Activated CD8-positive, alpha-beta memory T cell treated with anti-CD3 and anti-CD28 coated beads for 36 hours (primary cell): Measurements from ENCODE around the gene FRMD4A. TPM values are rescaled to one million over a fixed set of nuclear protein-coding genes. Genes with fewer than 3 reads are reported as not detected.

Experiments used
- CTCF ChIA-PET: fragments of 350-600 bp; sonication (Branson Sonifier 250); formaldehyde crosslinking; loops from one replicate; lab custom pipeline; 2021; ENCODE audit warnings: antibody characterized with exemption; lab: Charles Lee
- POLR2A ChIA-PET: fragments of 350-600 bp; sonication (Branson Sonifier 250); formaldehyde crosslinking; loops from one replicate; lab custom pipeline; 2021; ENCODE audit warnings: antibody characterized with exemption; lab: Charles Lee
- total RNA-seq, 2 experiments: library from RNA; stranded (reverse); gene quantifications; one replicate each; pipeline ENCODE4 v1.2.3, GENCODE V29; 2021

FRMD4A gene
- total RNA-seq, 2 experiments from 2014 or later = 4.7 to 5.2 TPM

GRCh38 chr10:13683017-13683416 is 647.7 kb downstream of the FRMD4A start:
- ChIA-PET POLR2A (no interaction called here), CTCF (no interaction called here)

- POLR2A ChIA-PET = no interaction called here
- CTCF ChIA-PET = no interaction called here
These were observed 648.8 kb downstream of the FRMD4A start for GRCh38 chr10:13681960-13682359.

- ChIA-PET POLR2A (no interaction called here), CTCF (no interaction called here)
These were observed 649.2 kb downstream of the FRMD4A start for GRCh38 chr10:13681528-13681927.

- ChIA-PET POLR2A (no interaction called here), CTCF (no interaction called here)
These were observed 649.6 kb downstream of the FRMD4A start for GRCh38 chr10:13681095-13681494.

- ChIA-PET POLR2A (no interaction called here), CTCF (interaction anchor here (0.6 kb wide), 1 partner anchor 21 kb away, joined by 3 read pairs; no protein-coding TSS in a partner anchor)
These were observed 652.5 kb downstream of the FRMD4A start for GRCh38 chr10:13678101-13678843.

- ChIA-PET CTCF (no interaction called here), POLR2A (no interaction called here)
These were observed 655.8 kb downstream of the FRMD4A start for GRCh38 chr10:13674645-13675588.

- CTCF ChIA-PET = no interaction called here
- POLR2A ChIA-PET = no interaction called here
These were observed 657.6 kb downstream of the FRMD4A start for GRCh38 chr10:13673156-13673555.

GRCh38 chr10:13672548-13672947 is 658.2 kb downstream of the FRMD4A start:
- ChIA-PET POLR2A (no interaction called here), CTCF (no interaction called here)

GRCh38 chr10:13671904-13672303 is 658.8 kb downstream of the FRMD4A start:
- POLR2A ChIA-PET = no interaction called here
- CTCF ChIA-PET = no interaction called here

GRCh38 chr10:13670311-13670710 is 660.4 kb downstream of the FRMD4A start:
- POLR2A ChIA-PET = no interaction called here
- CTCF ChIA-PET = no interaction called here

GRCh38 chr10:13669901-13670300 is 660.8 kb downstream of the FRMD4A start:
- POLR2A ChIA-PET = no interaction called here
- CTCF ChIA-PET = no interaction called here

GRCh38 chr10:13669182-13669855 is 661.4 kb downstream of the FRMD4A start:
- CTCF ChIA-PET = no interaction called here
- POLR2A ChIA-PET = no interaction called here

- ChIA-PET POLR2A (no interaction called here), CTCF (no interaction called here)
These were observed 662.6 kb downstream of the FRMD4A start for GRCh38 chr10:13668126-13668525.

GRCh38 chr10:13665516-13666262 is 665.0 kb downstream of the FRMD4A start:
- POLR2A ChIA-PET = no interaction called here
- CTCF ChIA-PET = no interaction called here

- ChIA-PET CTCF (no interaction called here), POLR2A (no interaction called here)
These were observed 669.5 kb downstream of the FRMD4A start for GRCh38 chr10:13661256-13661655.

GRCh38 chr10:13660551-13660920 is 670.2 kb downstream of the FRMD4A start:
- POLR2A ChIA-PET = no interaction called here

GRCh38 chr10:13659887-13660550 is 670.7 kb downstream of the FRMD4A start:
- ChIA-PET POLR2A (interaction anchor here (1.3 kb wide), 1 partner anchor 525 kb away, joined by 3 read pairs; no protein-coding TSS in a partner anchor), CTCF (interaction anchor here (0.7 to 1.7 kb wide), 7 partner anchors 21 to 1087 kb away, joined by 3 to 6 read pairs (median 3); no protein-coding TSS in a partner anchor)

More at GRCh38 chr10:13660551-13660920, 670.2 kb downstream of the FRMD4A start:
- CTCF ChIA-PET = interaction anchor here (1.3 to 1.7 kb wide), 2 partner anchors 21 to 116 kb away, joined by 3 to 6 read pairs; no protein-coding TSS in a partner anchor
